Mesenchymal stem cell (in vitro differentiated cells and primary cell): ENCODE measurements around the gene TBC1D17.

Experiments used
- DNase-seq: peaks from one replicate; pipeline ENCODE4 v3.0.0-alpha.2; 2013
- H2AFZ ChIP-seq: one replicate; pipeline ENCODE4 v1.6.1; 2013; ENCODE audit warnings: low read depth, mild to moderate bottlenecking, control low read depth, inconsistent platforms, low read length, moderate library complexity
- H2AK5ac ChIP-seq: 2 replicates; pipeline ENCODE4 v1.6.1; 2013; ENCODE audit warnings: low read length, moderate library complexity, mild to moderate bottlenecking, inconsistent platforms; ENCODE audit not compliant: severe bottlenecking
- H2BK120ac ChIP-seq: one replicate; pipeline ENCODE4 v1.6.1; 2013; ENCODE audit warnings: low read depth, mild to moderate bottlenecking, inconsistent platforms, low read length, moderate library complexity
- H2BK12ac ChIP-seq, 2 experiments: one replicate each; pipeline ENCODE4 v1.6.1; 2013; ENCODE audit warnings: inconsistent platforms in 2 of 2, low read length in 2 of 2, mild to moderate bottlenecking in 2 of 2, moderate library complexity in 2 of 2, control low read depth in 1 of 2
- H2BK15ac ChIP-seq: one replicate; pipeline ENCODE4 v1.6.1; 2013; ENCODE audit warnings: mild to moderate bottlenecking, low read depth, inconsistent platforms; ENCODE audit not compliant: poor library complexity, severe bottlenecking
- H2BK5ac ChIP-seq: 2 replicates; pipeline ENCODE4 v1.6.1; 2013; ENCODE audit warnings: low read depth, mild to moderate bottlenecking, low read length, control low read depth, inconsistent platforms; ENCODE audit not compliant: poor library complexity, severe bottlenecking
- H3K14ac ChIP-seq, 2 experiments: one replicate each; pipeline ENCODE4 v1.6.1; 2013; ENCODE audit warnings: inconsistent platforms in 2 of 2, low read length in 2 of 2, control low read depth in 1 of 2, mild to moderate bottlenecking in 1 of 2, moderate library complexity in 1 of 2
- H3K18ac ChIP-seq, 2 experiments: one replicate each; pipeline ENCODE4 v1.6.1; 2013; ENCODE audit warnings: inconsistent platforms in 2 of 2, low read length in 2 of 2, control low read depth in 1 of 2, low read depth in 1 of 2, mild to moderate bottlenecking in 1 of 2
- H3K23ac ChIP-seq, 2 experiments: one replicate each; pipeline ENCODE4 v1.6.1; 2013; ENCODE audit warnings: inconsistent platforms in 2 of 2, low read length in 2 of 2, mild to moderate bottlenecking in 2 of 2, moderate library complexity in 2 of 2, control low read depth in 1 of 2
- H3K27ac ChIP-seq: 2 replicates; pipeline ENCODE4 v1.5.1; 2013; ENCODE audit warnings: mild to moderate bottlenecking, moderate library complexity, low read length, control low read depth, inconsistent platforms; ENCODE audit not compliant: poor library complexity, severe bottlenecking
- H3K27me3 ChIP-seq, 2 experiments: 2 replicates each; pipeline versions ENCODE4 v1.6.1 to v1.7.0; 2013; ENCODE audit warnings: low read length in 2 of 2, mild to moderate bottlenecking in 2 of 2, moderate library complexity in 2 of 2, control low read depth in 1 of 2, inconsistent platforms in 1 of 2; ENCODE audit not compliant: control insufficient read depth in 1 of 2, insufficient read depth in 1 of 2
- H3K36me3 ChIP-seq, 2 experiments: 2 replicates each; pipeline versions ENCODE4 v1.6.1 to v1.7.0; 2013; ENCODE audit warnings: low read length in 2 of 2, control low read depth in 1 of 2, inconsistent platforms in 1 of 2, low read depth in 1 of 2, mild to moderate bottlenecking in 1 of 2; ENCODE audit not compliant: insufficient read depth in 2 of 2, control insufficient read depth in 1 of 2
- H3K4ac ChIP-seq, 2 experiments: one replicate each; pipeline ENCODE4 v1.6.1; 2013; ENCODE audit warnings: inconsistent platforms in 2 of 2, low read length in 2 of 2, mild to moderate bottlenecking in 2 of 2, moderate library complexity in 2 of 2, control low read depth in 1 of 2, low read depth in 1 of 2
- H3K4me1 ChIP-seq: 2 replicates; pipeline ENCODE4 v1.6.1; 2013; ENCODE audit warnings: low read depth, low read length, control low read depth; ENCODE audit not compliant: control insufficient read depth, insufficient read depth
- H3K4me2 ChIP-seq: 2 replicates; pipeline ENCODE4 v1.6.1; 2013; ENCODE audit warnings: low read length, mild to moderate bottlenecking, inconsistent platforms; ENCODE audit not compliant: poor library complexity, severe bottlenecking
- H3K4me3 ChIP-seq, 2 experiments: 2 replicates each; pipeline versions ENCODE4 v1.5.1 to v1.7.0; 2013; ENCODE audit warnings: low read length in 2 of 2, mild to moderate bottlenecking in 2 of 2, control low read depth in 1 of 2, low read depth in 1 of 2; ENCODE audit not compliant: insufficient read depth in 1 of 2
- H3K79me1 ChIP-seq: replicated peaks from 2 replicates; pipeline ENCODE4 v1.6.1; 2013; ENCODE audit warnings: mild to moderate bottlenecking, control low read depth, low read length, inconsistent platforms; ENCODE audit not compliant: poor library complexity, severe bottlenecking
- H3K9ac ChIP-seq: 2 replicates; pipeline ENCODE4 v1.7.0; 2013; ENCODE audit warnings: mild to moderate bottlenecking, low read length, moderate library complexity
- H3K9me3 ChIP-seq: 2 replicates; pipeline ENCODE4 v1.7.0; 2013; ENCODE audit warnings: mild to moderate bottlenecking, low read length; ENCODE audit not compliant: control insufficient read depth
- H4K8ac ChIP-seq: one replicate; pipeline ENCODE4 v1.6.1; 2013; ENCODE audit warnings: inconsistent platforms, mild to moderate bottlenecking, low read length, moderate library complexity
- H4K91ac ChIP-seq: one replicate; pipeline ENCODE4 v1.6.1; 2013; ENCODE audit warnings: mild to moderate bottlenecking, low read length, inconsistent platforms
- WGBS: methylation state at CpG from one replicate; pipeline ENCODE4 v1.1.7; 2013; ENCODE audit warnings: mixed read lengths; 5-methylcytosine and 5-hydroxymethylcytosine counted together

Gene TBC1D17

GRCh38 chr19:49844138-49845095 lies 33.1 kb upstream of the TBC1D17 start:
- no peak overlapping the region for H3K27ac ChIP-seq
- no peaks in the 10 kb centered on the region for H3K27me3 ChIP-seq
- H2BK15ac ChIP-seq: no peak overlapping the region
- DNase-seq: no peak
- no peak overlapping the region for H3K4ac ChIP-seq
- H2AK5ac ChIP-seq: no peak overlapping the region
- H3K36me3 ChIP-seq: peaks cover 19 to 21% of the 10 kb centered on the region in 2 experiments
- WGBS: 92% methylated on average over 17 of the region's 18 CpGs
- H4K91ac ChIP-seq: no peak overlapping the region
- no peak overlapping the region for H2AFZ ChIP-seq
- H3K9ac ChIP-seq: no peak overlapping the region
- no peak overlapping the region for H2BK120ac ChIP-seq
- H3K9me3 ChIP-seq: no peaks in the 10 kb centered on the region
- no peak overlapping the region for H2BK12ac ChIP-seq
- H3K4me2 ChIP-seq: no peak overlapping the region
- H3K14ac ChIP-seq: no peak overlapping the region
- no peak overlapping the region for H3K23ac ChIP-seq
- H4K8ac ChIP-seq: no peak overlapping the region
- H3K18ac ChIP-seq: no peak overlapping the region
- H3K4me3 ChIP-seq: no peak overlapping the region
- H3K79me1 ChIP-seq: peaks cover 16% of the 10 kb centered on the region
- peaks cover 6% of the 10 kb centered on the region for H3K4me1 ChIP-seq
- H2BK5ac ChIP-seq: no peak overlapping the region

GRCh38 chr19:49845414-49845813 lies 32.1 kb upstream of the TBC1D17 start:
- Histone ChIP-seq H4K8ac (no peak overlapping the region), H2AFZ (no peak overlapping the region), H3K4me1 (peaks cover 10% of the 10 kb centered on the region), H3K27me3 (no peaks in the 10 kb centered on the region), H2AK5ac (no peak overlapping the region), H3K4me3 (no peak overlapping the region), H2BK120ac (no peak overlapping the region), H3K4me2 (no peak overlapping the region), H3K27ac (no peak overlapping the region), H2BK5ac (no peak overlapping the region), H3K4ac (no peak overlapping the region), H3K36me3 (peaks cover 10 to 11% of the 10 kb centered on the region in 2 experiments), H3K9ac (no peak overlapping the region), H3K18ac (no peak overlapping the region), H4K91ac (no peak overlapping the region), H2BK12ac (no peak overlapping the region), H3K9me3 (no peaks in the 10 kb centered on the region), H3K79me1 (peaks cover 21% of the 10 kb centered on the region), H2BK15ac (no peak overlapping the region), H3K14ac (no peak overlapping the region), H3K23ac (no peak overlapping the region)
- WGBS: 97% methylated on average over 2 of the region's 3 CpGs
- no peak for DNase-seq

- Histone ChIP-seq H2BK120ac (no peak overlapping the region), H2BK5ac (no peak overlapping the region), H4K91ac (no peak overlapping the region), H3K4me1 (peaks cover 10% of the 10 kb centered on the region), H3K9me3 (no peaks in the 10 kb centered on the region), H3K14ac (no peak overlapping the region), H3K4ac (no peak overlapping the region), H2BK12ac (no peak overlapping the region), H3K27me3 (no peaks in the 10 kb centered on the region), H3K79me1 (peaks cover 15% of the 10 kb centered on the region), H2AFZ (no peak overlapping the region), H3K4me2 (no peak overlapping the region), H3K18ac (no peak overlapping the region), H2AK5ac (no peak overlapping the region), H2BK15ac (no peak overlapping the region), H3K23ac (no peak overlapping the region), H4K8ac (no peak overlapping the region), H3K27ac (no peak overlapping the region), H3K36me3 (peaks cover 2 to 4% of the 10 kb centered on the region in 2 experiments), H3K9ac (no peak overlapping the region), H3K4me3 (no peak overlapping the region)
- WGBS: 100% methylated on average over 1 of the region's 5 CpGs
- no peak for DNase-seq
Measured at GRCh38 chr19:49846408-49846807, 31.1 kb upstream of the TBC1D17 start.
